Erythroblast (primary cell): ENCODE measurements around the gene REL.

Experiments used
- DNase-seq, 2 experiments: peaks; one replicate each; lab custom pipeline; 2025; lab: John Stamatoyannopoulos, UW
- GATA1 ChIP-seq: IDR thresholded peaks from 2 replicates; pipeline ENCODE4 v1.6.1; 2011; ENCODE audit warnings: low read depth, mild to moderate bottlenecking, control low read depth, low read length, moderate library complexity
- POLR2A ChIP-seq: IDR thresholded peaks from 2 replicates; pipeline ENCODE4 v1.6.1; 2011; ENCODE audit warnings: mild to moderate bottlenecking, low read length

REL gene

DNA sequence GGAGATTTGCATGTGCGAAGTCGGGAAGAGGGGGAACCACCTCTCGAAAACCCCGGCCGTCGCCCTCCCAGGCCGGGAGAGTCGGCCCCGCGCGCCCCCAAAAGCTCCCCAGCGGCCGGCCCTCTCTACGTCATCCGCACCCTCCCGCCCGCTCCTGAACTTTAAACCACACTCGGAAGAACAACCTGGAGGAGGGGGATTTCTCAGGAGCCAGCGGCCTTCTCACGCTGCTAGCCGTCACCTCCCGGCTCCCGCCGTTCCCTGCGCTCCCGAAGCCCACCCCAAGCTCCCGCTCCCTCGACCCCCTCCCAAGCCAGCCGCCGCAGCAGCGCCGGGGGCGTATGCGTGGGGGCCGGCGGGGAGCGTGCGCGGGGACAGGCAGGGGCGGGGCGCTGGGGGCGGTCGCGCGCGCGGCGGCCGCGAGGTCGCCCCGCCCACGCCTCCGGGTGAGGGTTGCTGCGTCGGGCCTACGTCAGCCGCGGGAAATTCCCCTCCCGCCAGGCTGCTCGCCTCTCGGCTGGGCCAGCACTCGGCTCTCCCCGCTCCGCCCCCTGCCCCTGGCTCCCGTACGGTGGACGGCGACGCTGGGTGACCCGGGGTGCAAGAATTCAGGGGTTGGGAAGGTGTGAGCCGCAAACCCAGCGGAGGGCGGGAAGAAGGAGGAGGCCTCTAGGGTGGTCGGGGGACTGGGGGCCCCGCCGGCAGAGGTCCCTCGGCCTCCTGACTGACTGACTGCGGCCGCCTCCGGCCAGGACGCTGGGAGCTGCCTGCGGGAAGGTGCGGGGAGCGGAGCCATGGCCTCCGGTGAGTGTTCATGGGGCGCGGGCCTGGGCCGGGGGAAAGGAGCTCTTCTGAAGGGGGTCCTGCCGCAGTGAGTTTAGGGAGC, at the start of gene REL:
REL (plus strand) TSS at position 528 of the 886 bp plus-strand sequence; CDS start at position 795, 267 bp downstream.
- peak; percentile 83 for TF ChIP-seq POLR2A
- no peak for TF ChIP-seq GATA1
- peak; percentile 93 to 97 for DNase-seq

GRCh38 chr2:60831921-60832320, 49.5 kb upstream of the REL start:
- TF ChIP-seq POLR2A (no peak), GATA1 (no peak)
- DNase-seq, result no peak

GRCh38 chr2:60832621-60833020, 48.8 kb upstream of the REL start:
- TF ChIP-seq POLR2A, result no peak
- no peak for TF ChIP-seq GATA1
- no peak for DNase-seq

GRCh38 chr2:60834270-60834717, 47.1 kb upstream of the REL start:
- DNase-seq, result no peak
- TF ChIP-seq POLR2A (no peak), GATA1 (no peak)

- no peak for TF ChIP-seq POLR2A
- no peak for TF ChIP-seq GATA1
- DNase-seq, result no peak
These were observed 44.9 kb upstream of the REL start for GRCh38 chr2:60836491-60836890.

- DNase-seq, result no peak
- TF ChIP-seq GATA1, result no peak
- TF ChIP-seq POLR2A, result no peak
These were observed 44.3 kb upstream of the REL start for GRCh38 chr2:60837123-60837522.

GRCh38 chr2:60838481-60838880, 42.9 kb upstream of the REL start:
- DNase-seq, result no peak
- TF ChIP-seq GATA1, result no peak
- no peak for TF ChIP-seq POLR2A

DNA sequence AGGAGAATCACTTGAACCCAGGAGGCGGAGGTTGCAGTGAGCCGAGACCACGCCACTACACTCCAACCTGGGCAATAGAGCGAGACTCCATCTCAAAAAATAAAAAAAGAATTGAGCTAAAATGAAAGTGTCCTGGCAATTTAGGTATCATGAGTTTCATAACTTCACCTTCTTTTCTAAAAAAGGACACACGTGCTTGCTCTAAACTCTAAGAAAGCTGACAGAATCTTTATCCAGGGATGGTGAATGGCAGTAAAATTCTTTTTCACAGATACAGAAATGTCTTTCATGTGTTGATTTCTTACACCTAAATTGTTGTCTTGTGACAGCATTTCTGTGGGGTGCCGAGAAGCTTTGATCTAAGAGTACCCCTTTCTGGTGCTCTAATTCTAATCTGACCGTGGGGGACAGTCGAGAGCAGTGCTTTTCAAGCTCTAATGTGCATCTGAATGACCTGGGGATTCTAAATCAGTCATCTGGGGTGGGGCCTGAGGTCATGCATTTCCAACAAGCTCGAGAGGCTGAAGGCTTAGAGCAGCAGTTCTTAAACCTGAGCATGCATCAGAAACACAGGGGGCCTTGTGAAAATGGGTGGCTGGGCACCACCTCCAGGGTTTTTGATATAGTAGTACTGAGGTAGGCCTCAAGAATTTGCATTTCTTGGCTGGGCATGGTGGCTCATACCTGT, 42.1 kb upstream of the REL start:
- DNase-seq, result no peak
- no peak for TF ChIP-seq POLR2A
- no peak for TF ChIP-seq GATA1

GRCh38 chr2:60840880-60841279, 40.5 kb upstream of the REL start:
- TF ChIP-seq POLR2A (no peak), GATA1 (no peak)
- DNase-seq, result no peak

GRCh38 chr2:60843006-60843405, 38.4 kb upstream of the REL start:
- no peak for TF ChIP-seq POLR2A
- no peak for TF ChIP-seq GATA1
- DNase-seq, result no peak

- DNase-seq, result no peak
- TF ChIP-seq POLR2A (no peak), GATA1 (no peak)
These were observed 37.3 kb upstream of the REL start for GRCh38 chr2:60844105-60844504.

DNA sequence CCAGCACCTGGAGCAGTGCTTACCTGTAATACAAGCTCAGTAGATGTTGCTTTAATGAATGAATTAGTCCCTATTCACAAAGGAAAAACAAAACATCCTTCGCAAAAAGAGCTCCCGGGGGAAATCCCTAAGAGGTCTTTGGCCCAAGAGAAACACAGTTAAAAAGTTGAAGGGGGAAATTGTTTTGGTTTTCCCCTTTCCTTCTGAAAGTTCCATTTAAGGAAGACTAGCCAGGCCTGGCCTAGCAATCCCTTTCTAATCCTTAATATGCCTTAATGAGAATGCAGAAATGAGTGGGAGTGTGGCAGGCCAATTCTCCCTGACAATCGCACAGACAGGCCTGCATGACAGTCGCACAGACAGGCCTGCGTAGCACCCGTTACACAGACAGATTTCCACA, 33.5 kb upstream of the REL start:
- DNase-seq, result no peak
- TF ChIP-seq GATA1, result no peak
- TF ChIP-seq POLR2A, result no peak

DNA sequence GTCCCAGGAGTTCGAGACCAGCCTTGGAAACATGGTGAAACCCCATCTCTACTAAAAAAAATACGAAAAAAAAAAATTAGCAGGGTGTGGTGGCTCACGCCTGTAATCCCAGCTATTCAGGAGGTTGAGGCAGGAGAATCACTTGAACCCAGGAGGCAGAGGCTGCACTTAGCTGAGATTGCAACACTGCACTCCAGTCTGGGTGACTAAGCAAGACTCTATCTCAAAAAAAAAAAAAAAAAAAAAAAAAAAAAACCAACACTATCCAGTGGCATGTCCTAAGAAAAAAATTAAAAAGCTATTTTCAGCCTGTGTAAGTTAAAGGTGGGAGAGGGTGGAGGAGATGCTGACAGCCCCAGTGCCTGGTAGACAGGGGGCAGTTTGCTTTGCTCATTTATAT, 32.2 kb upstream of the REL start:
- no peak for TF ChIP-seq GATA1
- TF ChIP-seq POLR2A, result no peak
- peak; percentile 11 to 42 for DNase-seq

- TF ChIP-seq POLR2A, result no peak
- no peak for TF ChIP-seq GATA1
- DNase-seq, result no peak
These were observed 29.0 kb upstream of the REL start for GRCh38 chr2:60852282-60852860.

GRCh38 chr2:60853531-60853930, 27.8 kb upstream of the REL start:
- no peak for DNase-seq
- TF ChIP-seq POLR2A, result no peak
- TF ChIP-seq GATA1, result no peak
